ENCODE results near the gene AUP1. TPM values are rescaled to one million over a fixed set of nuclear protein-coding genes. Genes with fewer than 3 reads are reported as not detected.

The AUP1 gene
- total and polyA plus RNA-seq, 10 of the 15 experiments (the other 5 are each of a cell fraction or from before 2014, with no cell fraction given): 39.1 to 215 (median 138) TPM

- no TSS peak for BruUV-seq (replicated peaks)
- H3K27ac ChIP-seq (ENCODE audit: control insufficient read depth, insufficient read depth): peak overlapping the region; percentile 65
- H3K4me1 ChIP-seq (ENCODE audit: control insufficient read depth, insufficient read depth, low read length): peaks cover 15% of the 10 kb centered on the region
- H4K20me1 ChIP-seq (ENCODE audit: control insufficient read depth, insufficient read depth): no peaks in the 10 kb centered on the region
- H3K27me3 ChIP-seq (replicated peaks in 1 of 2; ENCODE audit: control insufficient read depth in 2 of 2, insufficient read depth in 2 of 2, low read length in 1 of 2): no peaks in the 10 kb centered on the region
- intact Hi-C loops (cut with micrococcal nuclease; ENCODE audit: unreplicated experiment): no loop called here
- H3K4me3 ChIP-seq: peak overlapping the region; percentile 12; the same call in 1 of the 2 replicates
- H3K79me2 ChIP-seq (ENCODE audit: control insufficient read depth, insufficient read depth, low read length): no peaks in the 10 kb centered on the region
- peaks cover 3 to 7% of the 10 kb centered on the region in 2 experiments; a peak in 3 of 4 replicates for H3K36me3 ChIP-seq (ENCODE audit: control insufficient read depth in 2 of 2, insufficient read depth in 2 of 2, low read length in 1 of 2)
- DNase-seq (ENCODE audit: low read depth, low spot score) (peak; percentile 40), ATAC-seq (peak; percentile 85), FAIRE-seq (no peak)
- WGBS (ENCODE audit: insufficient coverage, insufficient replicate concordance, low lambda C conversion rate, missing lambda C conversion rate): 3% methylated on average over 7 of the region's 7 CpGs
- no peaks in the 10 kb centered on the region for H3K9me3 ChIP-seq (replicated peaks; ENCODE audit: control insufficient read depth, insufficient read depth, low read length)
- RAD21 ChIA-PET (ENCODE audit: unreplicated experiment): interaction anchor here (0.9 to 3.8 kb wide), 11 partner anchors 9 to 118 kb away, joined by 3 to 30 read pairs (median 4); partner anchors contain the start of genes AUP1, C2orf81, CCDC142 and DOK1
- POLR2A ChIA-PET: interaction anchor here (0.8 to 2.5 kb wide), 12 partner anchors 9 to 360 kb away, joined by 3 to 19 read pairs (median 5); partner anchors contain the start of genes AUP1, HTRA2 and MOB1A
- no peak overlapping the region for H3K9ac ChIP-seq (ENCODE audit: control insufficient read depth, insufficient read depth, low read length)
- peak overlapping the region; percentile 57 for H2AFZ ChIP-seq (ENCODE audit: control insufficient read depth, low read depth, low read length)
- CTCF ChIA-PET: interaction anchor here (0.8 to 14.3 kb wide), 12 partner anchors 9 to 51 kb away, joined by 3 to 96 read pairs (median 6); partner anchors contain the start of genes AUP1, DQX1 and HTRA2
- H3K4me2 ChIP-seq (ENCODE audit: control insufficient read depth, insufficient read depth): peak overlapping the region; percentile 78
- SMC1A ChIA-PET (ENCODE audit: uncharacterized antibody, unreplicated experiment): interaction anchor here (0.7 to 4.0 kb wide), 13 partner anchors 9 to 84 kb away, joined by 3 to 40 read pairs (median 5); partner anchors contain the start of genes AUP1, HTRA2 and INO80B
- in situ Hi-C loops (cut with MboI): no loop called here
- TF ChIP-seq KDM1A (IDR thresholded peaks at IDR 0.05; ENCODE audit: borderline replicate concordance) (no peak), SMAD5 (IDR thresholded peaks at IDR 0.05; ENCODE audit: low read depth) (no peak), ZNF274 (IDR thresholded peaks at IDR 0.05; ENCODE audit: insufficient read depth, insufficient read length) (no peak), HCFC1 (IDR thresholded peaks at IDR 0.05; ENCODE audit: low read length) (no peak), EP300 (IDR thresholded peaks at IDR 0.05; ENCODE audit: borderline replicate concordance in 1 of 2, control insufficient read depth in 1 of 2, low read depth in 2 of 2, low read length in 2 of 2) (peak in 1 of 2 experiments; percentile 35; a peak in 1 of 4 replicates), CBFB (IDR thresholded peaks at IDR 0.05; ENCODE audit: low read depth) (peak; percentile 69), IKZF1 (conservative IDR thresholded peaks at IDR 0.05) (peak; percentile 88), RUNX3 (IDR thresholded peaks at IDR 0.05; ENCODE audit: low read length) (peak; percentile 96), RAD51 (IDR thresholded peaks at IDR 0.05) (no peak), PAX5 (IDR thresholded peaks at IDR 0.05; ENCODE audit: borderline replicate concordance, low read depth, low read length) (peak; percentile 10; the same call in 1 of the 2 replicates), BCL11A (IDR thresholded peaks at IDR 0.05; ENCODE audit: low read depth, low read length) (no peak), CEBPB (IDR thresholded peaks at IDR 0.05; ENCODE audit: borderline replicate concordance in 1 of 2, low read depth in 2 of 2, low read length in 2 of 2) (0 out of 4 replicates have a peak, but pooled peaks of 1 of the 2 experiments have one; percentile 36), JUNB (IDR thresholded peaks at IDR 0.05) (peak; percentile 67), MLLT1 (IDR thresholded peaks at IDR 0.05) (0 out of 2 replicates have a peak, but pooled peaks have one; percentile 46), SKIL (IDR thresholded peaks at IDR 0.05; ENCODE audit: low read depth, poor library complexity, severe bottlenecking) (peak; percentile 20), RB1 (IDR thresholded peaks at IDR 0.05; ENCODE audit: borderline replicate concordance) (no peak), REST (IDR thresholded peaks at IDR 0.05; ENCODE audit: low read depth, low read length) (no peak), MTA3 (IDR thresholded peaks at IDR 0.05; ENCODE audit: borderline replicate concordance, low read length) (peak; percentile 54; the same call in 1 of the 2 replicates)
These were observed 9.4 kb upstream of the AUP1 start for GRCh38 chr2:74538881-74539339.

Data from GM12878 (cell line).